HepG2 (cell line): ENCODE results near the gene DPEP2NB. TPM values are rescaled to one million over a fixed set of nuclear protein-coding genes. Genes with fewer than 3 reads are reported as not detected.

Experiments used
- ATAC-seq: fragments of 200-7000 bp; cut with Tn5 transposase; 3 replicates; pipeline ENCODE4 v1.9.1; 2020; ENCODE audit warnings: mild to moderate bottlenecking, moderate library complexity
- BruUV-seq: library from RNA; stranded (reverse); fragments of 400-500 nt; replicated peaks from 2 replicates; lab custom pipeline; 2021; lab: Mats Ljungman, UMichigan
- CTCF ChIA-PET: fragments of 300-600 bp; formaldehyde crosslinking; extraction: SDS; loops from one replicate; lab custom pipeline; 2021; ENCODE audit warnings: low total read pairs, inconsistent platforms, low intra/inter-chr PET ratio; lab: Yijun Ruan, JAX
- POLR2A ChIA-PET: fragments of 350-600 bp; sonication (Branson Sonifier 250); formaldehyde crosslinking; loops from one replicate; lab custom pipeline; 2020; ENCODE audit warnings: antibody characterized with exemption, inconsistent platforms; lab: Yijun Ruan, JAX
- DNase-seq: peaks from one replicate; pipeline ENCODE4 v3.0.0-alpha.2; 2015; ENCODE audit warnings: low spot score
- FAIRE-seq: peaks from 3 replicates; lab custom pipeline; 2011; peaks lifted over from hg19 to GRCh38; lab: Jason Lieb, UNC
- H2AFZ ChIP-seq: one replicate; pipeline ENCODE4 v1.6.1; 2011; ENCODE audit warnings: low read length, inconsistent platforms
- H3K27ac ChIP-seq: fragments of 300-600 bp; 3 replicates; pipeline ENCODE4 v1.8.0; 2011; ENCODE audit warnings: mixed run types, mild to moderate bottlenecking, mixed read lengths, low read length, inconsistent platforms; ENCODE audit not compliant: insufficient read depth; ENCODE audit errors: extremely low read length
- H3K27me3 ChIP-seq, 2 experiments: fragments of 200-600 bp in 1 of 2; 2 replicates in 1 of 2; 3 replicates in 1 of 2; pipeline versions ENCODE4 v1.6.0 to v1.8.0; 2011; ENCODE audit warnings: low read length in 2 of 2, mild to moderate bottlenecking in 2 of 2, moderate library complexity in 2 of 2, inconsistent platforms in 1 of 2; ENCODE audit not compliant: insufficient read depth in 2 of 2, control insufficient read depth in 1 of 2
- H3K36me3 ChIP-seq, 2 experiments: fragments of 200-600 bp in 1 of 2; replicated peaks in 1 of 2; 2 replicates in 1 of 2; 3 replicates in 1 of 2; pipeline versions ENCODE4 v1.5.1 to v1.8.0; 2011; ENCODE audit warnings: low read length in 2 of 2, inconsistent platforms in 1 of 2; ENCODE audit not compliant: insufficient read depth in 2 of 2, control insufficient read depth in 1 of 2
- H3K4me1 ChIP-seq: 2 replicates; pipeline ENCODE4 v1.5.1; 2012; ENCODE audit warnings: low read length, inconsistent platforms; ENCODE audit not compliant: insufficient read depth
- H3K4me2 ChIP-seq: 2 replicates; pipeline ENCODE4 v1.6.0; 2011; ENCODE audit warnings: low read depth, low read length, inconsistent platforms
- H3K4me3 ChIP-seq, 3 experiments: fragments of 200-600 bp in 1 of 3; sonication (generic), shearing (Covaris generic) in 1 of 3; replicated peaks in 1 of 3; 2 replicates each; pipeline ENCODE4 v1.5.1; 2011 to 2016; ENCODE audit warnings: low read length in 3 of 3, inconsistent platforms in 2 of 3, low read depth in 2 of 3, mild to moderate bottlenecking in 2 of 3, control low read depth in 1 of 3, mixed read lengths in 1 of 3; ENCODE audit not compliant: insufficient read depth in 1 of 3
- H3K79me2 ChIP-seq: one replicate; pipeline ENCODE4 v1.6.1; 2011; ENCODE audit warnings: low read length, inconsistent platforms; ENCODE audit not compliant: insufficient read depth
- H3K9ac ChIP-seq: 2 replicates; pipeline ENCODE4 v1.6.0; 2011; ENCODE audit warnings: mild to moderate bottlenecking, low read depth, low read length, inconsistent platforms; ENCODE audit not compliant: insufficient read depth
- H3K9me3 ChIP-seq: 2 replicates; pipeline ENCODE4 v1.5.1; 2012; ENCODE audit warnings: mild to moderate bottlenecking, low read length
- H4K20me1 ChIP-seq: 2 replicates; pipeline ENCODE4 v1.6.0; 2011; ENCODE audit warnings: inconsistent platforms, mild to moderate bottlenecking, low read length, moderate library complexity; ENCODE audit not compliant: insufficient read depth
- ARNT ChIP-seq: fragments of 450-650 bp; IDR thresholded peaks from 2 replicates; pipeline ENCODE4 v1.6.1; 2017
- ATRX ChIP-seq: sonication (generic); formaldehyde crosslinking; IDR thresholded peaks from 2 replicates; pipeline ENCODE4 v1.4.0; 2020; ENCODE audit warnings: missing genetic modification reagents, borderline replicate concordance
- CCDC6 ChIP-seq: sonication (generic); formaldehyde crosslinking; IDR thresholded peaks from 2 replicates; pipeline ENCODE4 v1.8.1; 2022; ENCODE audit warnings: mild to moderate bottlenecking, missing genetic modification reagents, moderate library complexity
- HMGA1 ChIP-seq: sonication (generic); formaldehyde crosslinking; conservative IDR thresholded peaks from 2 replicates; pipeline ENCODE4 v1.4.0; 2020; ENCODE audit warnings: missing genetic modification reagents
- MATR3 ChIP-seq: sonication (generic); formaldehyde crosslinking; IDR thresholded peaks from 2 replicates; pipeline ENCODE4 v1.4.0; 2020; ENCODE audit warnings: missing genetic modification reagents
- ZFP62 ChIP-seq: sonication (generic); formaldehyde crosslinking; IDR thresholded peaks from 2 replicates; pipeline ENCODE4 v1.4.0; 2020; ENCODE audit warnings: missing genetic modification reagents
- ZNF317 ChIP-seq: sonication (generic); formaldehyde crosslinking; IDR thresholded peaks from 2 replicates; pipeline ENCODE4 v1.5.0; 2020; ENCODE audit warnings: mild to moderate bottlenecking, missing genetic modification reagents
- ZNF670 ChIP-seq: sonication (generic); formaldehyde crosslinking; IDR thresholded peaks from 2 replicates; pipeline ENCODE4 v1.8.0; 2022; ENCODE audit warnings: mild to moderate bottlenecking, missing genetic modification reagents, borderline replicate concordance
- ZNF891 ChIP-seq: sonication (generic); formaldehyde crosslinking; IDR thresholded peaks from 2 replicates; pipeline ENCODE4 v1.5.0; 2020; ENCODE audit warnings: mild to moderate bottlenecking, missing genetic modification reagents
- WGBS: methylation state at CpG from one replicate; pipeline ENCODE4 v1.1.6; 2017; ENCODE audit warnings: low lambda C conversion rate; 5-methylcytosine and 5-hydroxymethylcytosine counted together
- in situ Hi-C: cut with HindIII; loops from 2 replicates; pipeline ENCODE4 v1.10.0; 2017; ENCODE audit warnings: low pct_unique_long_range_greater_than_20kb; ENCODE audit not compliant: extremely low pct_ligation_motif_present
- intact Hi-C: fragments of 100-400 bp; cut with micrococcal nuclease; formaldehyde crosslinking; loops from one replicate; pipeline ENCODE4 v1.10.0; 2022; ENCODE audit not compliant: unreplicated experiment
- polyA plus RNA-seq, 8 experiments: library from polyadenylated mRNA; depleted of rRNA in 3 of 8; stranded (reverse) in 7 of 8; unstranded in 1 of 8; fragments of >200 nt; fragmentation: Illumina TruSeq in 4 of 8; extraction: Trizol in 4 of 8; gene quantifications; 2 replicates each; pipeline versions ENCODE4 v1.2.1 to v1.2.3, GENCODE V29; 2011 to 2016; ENCODE audit warnings: low read depth in 4 of 8, missing spikeins in 1 of 8, mixed read lengths in 1 of 8; ENCODE audit not compliant: insufficient read depth in 1 of 8
- total RNA-seq, 5 experiments: library from RNA; depleted of rRNA; stranded (reverse); fragments of >200 nt; fragmentation: Illumina TruSeq; extraction: Trizol; gene quantifications; 2 replicates each; pipeline ENCODE4 v1.2.3, GENCODE V29; 2016; ENCODE audit warnings: low read depth in 1 of 5
- TF ChIP-seq, protein P1 (sequence below): IDR thresholded peaks from 2 replicates; pipeline ENCODE4 v1.6.1; 2012; ENCODE audit warnings: low read length, improper control_type of control experiment
- TF ChIP-seq, protein P2 (sequence below), 2 experiments: IDR thresholded peaks; 2 replicates each; pipeline ENCODE4 v1.6.1; 2011 to 2012; ENCODE audit warnings: low read length in 2 of 2, borderline replicate concordance in 1 of 2, low read depth in 1 of 2, mild to moderate bottlenecking in 1 of 2, moderate library complexity in 1 of 2
- TF ChIP-seq, protein P3 (sequence below): sonication (generic); formaldehyde crosslinking; IDR thresholded peaks from 2 replicates; pipeline ENCODE4 v1.5.1; 2020; ENCODE audit warnings: mild to moderate bottlenecking, missing genetic modification reagents, borderline replicate concordance
- TF ChIP-seq, protein P4 (sequence below): sonication (generic); formaldehyde crosslinking; IDR thresholded peaks from 2 replicates; pipeline ENCODE4 v1.4.0; 2020; ENCODE audit warnings: low read depth, mild to moderate bottlenecking, missing genetic modification reagents
- TF ChIP-seq, protein P5 (sequence below): sonication (generic); formaldehyde crosslinking; IDR thresholded peaks from 2 replicates; pipeline ENCODE4 v1.5.0; 2020; ENCODE audit warnings: missing genetic modification reagents, mild to moderate bottlenecking, borderline replicate concordance

Gene DPEP2NB
- total and polyA plus RNA-seq, 2 of the 13 experiments (the other 11 are each of a cell fraction or from before 2014, with no cell fraction given): not detected

DNA sequence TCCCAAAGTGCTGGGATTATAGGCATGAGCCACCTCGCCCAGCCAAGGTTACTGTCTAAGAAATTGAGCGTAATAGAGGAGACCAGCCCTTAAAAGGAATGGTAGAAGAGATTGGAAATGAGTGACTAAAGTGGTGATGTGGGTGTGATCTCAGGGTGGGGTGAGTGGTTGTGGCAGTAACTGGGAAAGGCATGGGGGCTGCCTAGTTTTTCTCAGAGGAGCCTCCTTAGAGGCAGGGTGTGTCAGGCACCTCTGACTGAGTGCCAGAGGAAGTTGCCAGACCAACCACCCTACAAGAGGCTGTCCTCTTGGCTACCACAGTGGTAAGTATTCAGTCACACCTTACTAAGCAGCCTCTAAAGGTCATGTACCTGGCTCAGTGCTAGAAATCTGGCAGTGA is 16.2 kb upstream of the DPEP2NB start:
- Histone ChIP-seq H3K27ac (no peak overlapping the region), H3K36me3 (peaks cover 2 to 4% of the 10 kb centered on the region in 2 experiments; a peak in 4 of 5 replicates), H3K27me3 (no peaks in the 10 kb centered on the region), H3K79me2 (no peaks in the 10 kb centered on the region), H3K4me3 (no peak overlapping the region), H3K9me3 (no peaks in the 10 kb centered on the region), H4K20me1 (no peaks in the 10 kb centered on the region), H3K9ac (no peak overlapping the region), H3K4me1 (no peaks in the 10 kb centered on the region), H3K4me2 (no peak overlapping the region), H2AFZ (no peak overlapping the region)
- DNase-seq (no peak), FAIRE-seq (no peak), ATAC-seq (no peak)
- ChIA-PET POLR2A (no interaction called here), CTCF (no interaction called here)
- BruUV-seq: no TSS peak
- intact Hi-C loops (no loop called here), in situ Hi-C loops (no loop called here)
- 93% methylated on average over 2 of the region's 2 CpGs for WGBS
- TF ChIP-seq ZNF891 (CRISPR knock-in tag) (no peak), ZFP62 (CRISPR knock-in tag) (no peak), HMGA1 (no peak), ZNF317 (CRISPR knock-in tag) (no peak), ZNF670 (CRISPR knock-in tag) (no peak), ARNT (no peak), ATRX (CRISPR knock-in tag) (no peak), MATR3 (CRISPR knock-in tag) (no peak), CCDC6 (CRISPR knock-in tag) (no peak)
- TF ChIP-seq, protein P1, sequence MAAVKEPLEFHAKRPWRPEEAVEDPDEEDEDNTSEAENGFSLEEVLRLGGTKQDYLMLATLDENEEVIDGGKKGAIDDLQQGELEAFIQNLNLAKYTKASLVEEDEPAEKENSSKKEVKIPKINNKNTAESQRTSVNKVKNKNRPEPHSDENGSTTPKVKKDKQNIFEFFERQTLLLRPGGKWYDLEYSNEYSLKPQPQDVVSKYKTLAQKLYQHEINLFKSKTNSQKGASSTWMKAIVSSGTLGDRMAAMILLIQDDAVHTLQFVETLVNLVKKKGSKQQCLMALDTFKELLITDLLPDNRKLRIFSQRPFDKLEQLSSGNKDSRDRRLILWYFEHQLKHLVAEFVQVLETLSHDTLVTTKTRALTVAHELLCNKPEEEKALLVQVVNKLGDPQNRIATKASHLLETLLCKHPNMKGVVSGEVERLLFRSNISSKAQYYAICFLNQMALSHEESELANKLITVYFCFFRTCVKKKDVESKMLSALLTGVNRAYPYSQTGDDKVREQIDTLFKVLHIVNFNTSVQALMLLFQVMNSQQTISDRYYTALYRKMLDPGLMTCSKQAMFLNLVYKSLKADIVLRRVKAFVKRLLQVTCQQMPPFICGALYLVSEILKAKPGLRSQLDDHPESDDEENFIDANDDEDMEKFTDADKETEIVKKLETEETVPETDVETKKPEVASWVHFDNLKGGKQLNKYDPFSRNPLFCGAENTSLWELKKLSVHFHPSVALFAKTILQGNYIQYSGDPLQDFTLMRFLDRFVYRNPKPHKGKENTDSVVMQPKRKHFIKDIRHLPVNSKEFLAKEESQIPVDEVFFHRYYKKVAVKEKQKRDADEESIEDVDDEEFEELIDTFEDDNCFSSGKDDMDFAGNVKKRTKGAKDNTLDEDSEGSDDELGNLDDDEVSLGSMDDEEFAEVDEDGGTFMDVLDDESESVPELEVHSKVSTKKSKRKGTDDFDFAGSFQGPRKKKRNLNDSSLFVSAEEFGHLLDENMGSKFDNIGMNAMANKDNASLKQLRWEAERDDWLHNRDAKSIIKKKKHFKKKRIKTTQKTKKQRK: no peak
- TF ChIP-seq, protein P2, sequence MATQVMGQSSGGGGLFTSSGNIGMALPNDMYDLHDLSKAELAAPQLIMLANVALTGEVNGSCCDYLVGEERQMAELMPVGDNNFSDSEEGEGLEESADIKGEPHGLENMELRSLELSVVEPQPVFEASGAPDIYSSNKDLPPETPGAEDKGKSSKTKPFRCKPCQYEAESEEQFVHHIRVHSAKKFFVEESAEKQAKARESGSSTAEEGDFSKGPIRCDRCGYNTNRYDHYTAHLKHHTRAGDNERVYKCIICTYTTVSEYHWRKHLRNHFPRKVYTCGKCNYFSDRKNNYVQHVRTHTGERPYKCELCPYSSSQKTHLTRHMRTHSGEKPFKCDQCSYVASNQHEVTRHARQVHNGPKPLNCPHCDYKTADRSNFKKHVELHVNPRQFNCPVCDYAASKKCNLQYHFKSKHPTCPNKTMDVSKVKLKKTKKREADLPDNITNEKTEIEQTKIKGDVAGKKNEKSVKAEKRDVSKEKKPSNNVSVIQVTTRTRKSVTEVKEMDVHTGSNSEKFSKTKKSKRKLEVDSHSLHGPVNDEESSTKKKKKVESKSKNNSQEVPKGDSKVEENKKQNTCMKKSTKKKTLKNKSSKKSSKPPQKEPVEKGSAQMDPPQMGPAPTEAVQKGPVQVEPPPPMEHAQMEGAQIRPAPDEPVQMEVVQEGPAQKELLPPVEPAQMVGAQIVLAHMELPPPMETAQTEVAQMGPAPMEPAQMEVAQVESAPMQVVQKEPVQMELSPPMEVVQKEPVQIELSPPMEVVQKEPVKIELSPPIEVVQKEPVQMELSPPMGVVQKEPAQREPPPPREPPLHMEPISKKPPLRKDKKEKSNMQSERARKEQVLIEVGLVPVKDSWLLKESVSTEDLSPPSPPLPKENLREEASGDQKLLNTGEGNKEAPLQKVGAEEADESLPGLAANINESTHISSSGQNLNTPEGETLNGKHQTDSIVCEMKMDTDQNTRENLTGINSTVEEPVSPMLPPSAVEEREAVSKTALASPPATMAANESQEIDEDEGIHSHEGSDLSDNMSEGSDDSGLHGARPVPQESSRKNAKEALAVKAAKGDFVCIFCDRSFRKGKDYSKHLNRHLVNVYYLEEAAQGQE (IDR thresholded peaks at IDR 0.05; ENCODE audit: borderline replicate concordance in 1 of 2, low read depth in 1 of 2, low read length in 2 of 2): no peak
- TF ChIP-seq, protein P3, sequence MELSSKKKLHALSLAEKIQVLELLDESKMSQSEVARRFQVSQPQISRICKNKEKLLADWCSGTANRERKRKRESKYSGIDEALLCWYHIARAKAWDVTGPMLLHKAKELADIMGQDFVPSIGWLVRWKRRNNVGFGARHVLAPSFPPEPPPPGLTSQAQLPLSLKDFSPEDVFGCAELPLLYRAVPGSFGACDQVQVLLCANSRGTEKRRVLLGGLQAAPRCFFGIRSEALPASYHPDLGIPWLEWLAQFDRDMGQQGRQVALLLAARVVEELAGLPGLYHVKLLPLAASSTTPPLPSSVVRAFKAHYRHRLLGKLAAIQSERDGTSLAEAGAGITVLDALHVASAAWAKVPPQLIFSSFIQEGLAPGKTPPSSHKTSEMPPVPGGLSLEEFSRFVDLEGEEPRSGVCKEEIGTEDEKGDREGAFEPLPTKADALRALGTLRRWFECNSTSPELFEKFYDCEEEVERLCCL (CRISPR knock-in tag): no peak
- TF ChIP-seq, protein P4, sequence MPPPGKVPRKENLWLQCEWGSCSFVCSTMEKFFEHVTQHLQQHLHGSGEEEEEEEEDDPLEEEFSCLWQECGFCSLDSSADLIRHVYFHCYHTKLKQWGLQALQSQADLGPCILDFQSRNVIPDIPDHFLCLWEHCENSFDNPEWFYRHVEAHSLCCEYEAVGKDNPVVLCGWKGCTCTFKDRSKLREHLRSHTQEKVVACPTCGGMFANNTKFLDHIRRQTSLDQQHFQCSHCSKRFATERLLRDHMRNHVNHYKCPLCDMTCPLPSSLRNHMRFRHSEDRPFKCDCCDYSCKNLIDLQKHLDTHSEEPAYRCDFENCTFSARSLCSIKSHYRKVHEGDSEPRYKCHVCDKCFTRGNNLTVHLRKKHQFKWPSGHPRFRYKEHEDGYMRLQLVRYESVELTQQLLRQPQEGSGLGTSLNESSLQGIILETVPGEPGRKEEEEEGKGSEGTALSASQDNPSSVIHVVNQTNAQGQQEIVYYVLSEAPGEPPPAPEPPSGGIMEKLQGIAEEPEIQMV: no peak
- TF ChIP-seq, protein P5, sequence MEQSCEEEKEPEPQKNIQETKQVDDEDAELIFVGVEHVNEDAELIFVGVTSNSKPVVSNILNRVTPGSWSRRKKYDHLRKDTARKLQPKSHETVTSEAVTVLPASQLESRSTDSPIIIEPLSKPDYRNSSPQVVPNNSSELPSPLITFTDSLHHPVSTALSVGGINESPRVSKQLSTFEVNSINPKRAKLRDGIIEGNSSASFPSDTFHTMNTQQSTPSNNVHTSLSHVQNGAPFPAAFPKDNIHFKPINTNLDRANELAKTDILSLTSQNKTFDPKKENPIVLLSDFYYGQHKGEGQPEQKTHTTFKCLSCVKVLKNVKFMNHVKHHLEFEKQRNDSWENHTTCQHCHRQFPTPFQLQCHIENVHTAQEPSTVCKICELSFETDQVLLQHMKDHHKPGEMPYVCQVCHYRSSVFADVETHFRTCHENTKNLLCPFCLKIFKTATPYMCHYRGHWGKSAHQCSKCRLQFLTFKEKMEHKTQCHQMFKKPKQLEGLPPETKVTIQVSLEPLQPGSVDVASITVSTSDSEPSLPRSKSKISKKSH: no peak
